Measurements from ENCODE around the gene EFNA5. TPM values are rescaled to one million over a fixed set of nuclear protein-coding genes. Genes with fewer than 3 reads are reported as not detected.
"Not testable (repeated sequence)": the region's sequence is repeated elsewhere in the genome, so short reads cannot be mapped to it uniquely, and the experiment has no call there.

EFNA5 gene
- total RNA-seq, 2 donors from 2014 or later, result not detected

- ATAC-seq, result no peak
- Mint-ChIP-seq H3K36me3 (no peaks in the 10 kb centered on the region), H3K27ac (no peak overlapping the region), H3K9me3 (no peaks in the 10 kb centered on the region)
- DNase-seq (ENCODE audit: low spot score in 2 of 2), result no peak
Observed at GRCh38 chr5:107466233-107466769, 204.4 kb downstream of the EFNA5 start.

DNA sequence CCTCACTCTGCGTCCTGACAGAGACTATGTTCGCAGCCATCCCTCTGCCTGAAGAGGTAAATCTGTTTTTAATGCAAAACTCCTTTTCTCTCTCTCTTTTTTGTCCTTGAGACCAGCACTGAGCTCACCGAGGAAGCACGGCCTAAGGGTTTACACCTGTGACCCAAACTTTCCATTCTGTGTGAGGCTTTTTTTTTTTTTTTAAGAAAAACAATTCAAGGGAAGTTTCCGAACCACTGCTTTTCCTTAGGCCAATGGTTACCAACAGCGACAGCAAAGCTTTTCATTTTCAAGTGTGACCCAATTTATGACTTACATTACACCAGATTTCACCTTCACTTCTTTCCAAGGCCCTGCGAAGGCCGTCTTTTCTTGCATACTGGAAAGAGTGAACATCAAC lies 205.9 kb downstream of the EFNA5 start:
- Mint-ChIP-seq H3K27ac (peak overlapping the region in 1 of 2 donors; percentile 57), H3K36me3 (no peaks in the 10 kb centered on the region), H3K9me3 (no peaks in the 10 kb centered on the region)
- DNase-seq (ENCODE audit: low spot score in 2 of 2) (no peak), ATAC-seq (peak; percentile 16 to 48)

- H3K9me3 Mint-ChIP-seq, result no peaks in the 10 kb centered on the region
- DNase-seq (ENCODE audit: low spot score in 2 of 2), result no peak
- H3K27ac Mint-ChIP-seq, result no peak overlapping the region
- ATAC-seq, result no peak
- no peaks in the 10 kb centered on the region for H3K36me3 Mint-ChIP-seq
Observed at GRCh38 chr5:107464416-107464815, 206.3 kb downstream of the EFNA5 start.

DNA sequence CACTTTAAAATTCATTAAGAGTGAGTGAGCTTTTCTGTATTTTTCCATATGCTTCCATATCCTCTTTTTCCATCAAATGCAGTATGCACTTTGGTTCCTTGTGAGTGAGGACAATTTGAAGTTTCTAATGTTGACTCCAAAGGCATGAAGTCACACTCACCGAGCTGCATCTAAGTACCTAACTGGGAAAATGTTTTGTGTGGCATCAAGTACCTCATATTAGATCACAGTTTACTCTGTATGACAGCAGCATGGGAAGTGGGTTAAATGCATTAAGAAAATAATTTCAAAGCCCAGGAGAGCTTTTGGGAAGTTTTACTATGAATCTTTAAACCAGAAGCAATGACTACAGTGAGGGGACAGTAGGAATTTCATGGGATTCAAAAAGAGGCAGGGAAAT lies 207.0 kb downstream of the EFNA5 start:
- Mint-ChIP-seq H3K27ac (no peak overlapping the region), H3K36me3 (no peaks in the 10 kb centered on the region), H3K9me3 (no peaks in the 10 kb centered on the region)
- DNase-seq (ENCODE audit: low spot score in 2 of 2) (no peak), ATAC-seq (no peak)

DNA sequence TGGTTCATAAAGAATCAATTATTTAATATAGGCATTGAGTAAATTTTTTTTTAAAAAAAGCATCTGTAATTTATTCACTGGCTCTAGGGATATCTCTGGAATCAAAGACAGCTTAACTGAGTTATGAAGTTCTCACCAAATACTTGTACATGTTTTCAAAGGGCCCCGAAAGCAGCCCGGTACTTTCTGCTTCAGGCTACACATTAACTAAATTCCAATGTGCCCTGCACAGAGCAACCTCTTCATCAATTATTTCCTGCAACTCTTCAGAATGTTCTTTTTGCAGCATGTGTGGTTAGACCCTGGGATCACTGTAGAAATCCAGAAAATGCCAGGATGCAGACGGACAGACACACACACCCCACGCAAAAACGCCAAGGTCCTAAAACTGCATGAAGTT lies 209.0 kb downstream of the EFNA5 start:
- Mint-ChIP-seq H3K36me3 (no peaks in the 10 kb centered on the region), H3K9me3 (no peaks in the 10 kb centered on the region), H3K27ac (no peak overlapping the region)
- ATAC-seq (no peak), DNase-seq (ENCODE audit: low spot score in 2 of 2) (no peak)

GRCh38 chr5:107460789-107461188 lies 209.9 kb downstream of the EFNA5 start:
- ATAC-seq, result no peak
- no peaks in the 10 kb centered on the region for H3K9me3 Mint-ChIP-seq
- no peak for DNase-seq (ENCODE audit: low spot score in 2 of 2)
- no peak overlapping the region for H3K27ac Mint-ChIP-seq
- H3K36me3 Mint-ChIP-seq, result no peaks in the 10 kb centered on the region

GRCh38 chr5:107459605-107460004 lies 211.1 kb downstream of the EFNA5 start:
- Mint-ChIP-seq H3K27ac (no peak overlapping the region), H3K36me3 (no peaks in the 10 kb centered on the region), H3K9me3 (no peaks in the 10 kb centered on the region)
- no peak for DNase-seq (ENCODE audit: low spot score in 2 of 2)
- no peak for ATAC-seq

DNA sequence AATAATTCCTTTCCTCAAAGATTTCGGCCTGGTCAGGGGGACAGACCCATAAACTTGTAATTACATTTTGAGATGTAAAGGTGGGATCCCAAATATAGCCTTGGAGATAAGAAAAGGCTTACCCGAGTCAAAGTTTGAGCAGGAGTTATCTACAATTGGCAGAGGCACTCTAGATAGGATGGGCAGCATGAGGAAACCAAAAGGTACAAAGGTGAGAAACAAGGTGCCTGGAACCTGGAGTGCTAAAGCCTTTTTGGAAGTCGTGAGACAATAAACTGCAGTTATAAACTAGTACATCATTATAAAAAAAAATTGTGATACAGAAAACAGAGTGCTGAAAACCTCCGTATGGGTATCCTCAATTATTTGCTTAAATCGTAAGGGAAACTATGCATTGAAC lies 212.4 kb downstream of the EFNA5 start:
- no peak for DNase-seq (ENCODE audit: low spot score in 2 of 2)
- no peak for ATAC-seq
- Mint-ChIP-seq H3K36me3 (no peaks in the 10 kb centered on the region), H3K9me3 (no peaks in the 10 kb centered on the region), H3K27ac (no peak overlapping the region)

DNA sequence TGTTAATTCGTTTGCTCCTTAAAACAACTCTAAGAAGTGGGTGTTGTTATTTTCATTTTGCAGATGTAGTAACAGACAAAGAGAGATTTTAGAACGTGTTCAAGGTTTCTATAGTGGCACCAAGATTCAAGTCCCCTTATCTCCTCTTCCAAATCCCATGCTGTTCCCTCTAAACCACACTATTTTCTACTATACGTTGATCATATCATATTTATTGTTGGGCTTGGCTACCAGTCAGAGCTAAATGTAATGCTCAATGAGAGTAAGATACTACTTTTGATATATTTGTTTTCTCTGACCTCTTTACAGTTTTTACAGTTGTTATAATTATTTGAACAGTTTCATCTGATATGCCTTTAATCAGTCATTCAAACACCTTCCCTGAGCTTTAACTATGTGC lies 212.9 kb downstream of the EFNA5 start:
- H3K36me3 Mint-ChIP-seq, result no peaks in the 10 kb centered on the region
- no peaks in the 10 kb centered on the region for H3K9me3 Mint-ChIP-seq
- DNase-seq (ENCODE audit: low spot score in 2 of 2) (no peak), ATAC-seq (no peak)
- no peak overlapping the region for H3K27ac Mint-ChIP-seq

GRCh38 chr5:107457138-107457537 lies 213.6 kb downstream of the EFNA5 start:
- DNase-seq (ENCODE audit: low spot score in 2 of 2), result no peak
- H3K27ac Mint-ChIP-seq, result no peak overlapping the region

DNA sequence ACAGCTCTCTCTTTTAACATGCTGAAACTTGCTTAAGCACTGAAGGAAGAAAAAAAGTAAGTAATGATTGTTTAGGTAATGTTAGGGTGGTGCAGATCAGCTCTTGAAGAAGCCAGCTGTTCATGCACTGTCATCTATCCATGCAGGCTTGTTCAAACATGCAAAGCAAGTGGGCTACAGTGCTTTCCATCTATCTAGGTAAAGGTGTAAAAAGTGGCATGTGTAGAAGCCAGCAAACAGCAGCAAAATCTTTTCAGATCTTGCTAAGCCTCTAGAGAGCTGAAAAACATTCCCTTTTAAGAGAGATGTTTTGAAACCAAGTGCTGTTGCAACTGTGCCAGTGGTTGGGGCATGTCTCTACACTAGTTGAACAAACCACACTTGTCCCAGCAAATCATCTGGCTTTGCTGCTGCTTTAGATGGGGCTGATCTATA lies 214.4 kb downstream of the EFNA5 start:
- ATAC-seq (no peak), DNase-seq (ENCODE audit: low spot score in 2 of 2) (no peak)
- peaks cover 0 to 4% of the 10 kb centered on the region in 2 donors for H3K9me3 Mint-ChIP-seq
- H3K36me3 Mint-ChIP-seq, result no peaks in the 10 kb centered on the region
- no peak overlapping the region for H3K27ac Mint-ChIP-seq

More at GRCh38 chr5:107457138-107457537, 213.6 kb downstream of the EFNA5 start:
- no peaks in the 10 kb centered on the region for H3K9me3 Mint-ChIP-seq
- H3K36me3 Mint-ChIP-seq, result no peaks in the 10 kb centered on the region
- ATAC-seq, result no peak

GRCh38 chr5:107455111-107455544 lies 215.6 kb downstream of the EFNA5 start:
- Mint-ChIP-seq H3K36me3 (no peaks in the 10 kb centered on the region), H3K9me3 (peaks cover 0 to 4% of the 10 kb centered on the region in 2 donors), H3K27ac (no peak overlapping the region)
- ATAC-seq, result no peak
- DNase-seq (ENCODE audit: low spot score in 2 of 2), result no peak

DNA sequence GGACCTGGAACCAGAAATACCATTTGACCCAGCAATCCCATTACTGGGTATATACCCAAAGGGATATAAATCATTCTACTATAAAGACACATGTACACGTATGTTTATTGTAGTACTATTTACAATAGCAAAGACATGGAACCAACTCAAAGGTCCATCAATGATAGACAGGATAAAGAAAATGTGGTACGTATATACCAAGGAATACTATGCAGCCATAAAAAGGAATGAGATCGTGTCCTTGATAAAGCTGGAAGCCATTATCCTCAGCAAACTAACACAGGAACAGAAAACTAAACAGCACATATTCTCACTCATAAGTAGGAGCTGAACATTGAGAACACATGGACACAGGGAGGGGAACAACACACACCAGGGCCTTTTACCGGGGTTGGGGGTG lies 218.9 kb downstream of the EFNA5 start:
- not testable (repeated sequence) for H3K27ac Mint-ChIP-seq; H3K36me3 Mint-ChIP-seq; ATAC-seq; H3K9me3 Mint-ChIP-seq; DNase-seq (ENCODE audit: low spot score in 2 of 2)

DNA sequence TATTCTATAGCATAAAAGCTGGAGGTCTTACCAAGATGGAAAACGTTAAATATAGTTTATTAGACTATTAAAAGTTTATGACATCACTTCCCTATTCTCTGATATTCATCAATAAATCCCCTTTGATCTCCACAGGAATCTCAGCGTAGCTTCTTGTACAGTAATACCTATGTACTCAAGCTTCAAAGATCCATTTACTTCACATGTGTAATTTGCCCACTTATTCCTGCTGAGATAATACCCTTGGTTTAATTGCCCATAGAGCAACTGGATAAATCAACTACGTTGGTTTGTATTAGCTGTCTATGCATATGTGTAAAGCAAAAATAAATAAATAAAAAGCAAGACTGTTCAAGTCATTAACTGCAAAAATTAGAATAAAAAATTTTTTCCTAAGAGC lies 219.7 kb downstream of the EFNA5 start:
- DNase-seq (ENCODE audit: low spot score in 2 of 2) (no peak), ATAC-seq (no peak)
- Mint-ChIP-seq H3K36me3 (no peaks in the 10 kb centered on the region), H3K9me3 (peaks cover 0 to 8% of the 10 kb centered on the region in 2 donors), H3K27ac (no peak overlapping the region)

- peaks cover 0 to 8% of the 10 kb centered on the region in 2 donors for H3K9me3 Mint-ChIP-seq
- no peak overlapping the region for H3K27ac Mint-ChIP-seq
- DNase-seq (ENCODE audit: low spot score in 2 of 2) (no peak), ATAC-seq (no peak)
- H3K36me3 Mint-ChIP-seq, result no peaks in the 10 kb centered on the region
Observed at GRCh38 chr5:107450531-107450930, 220.2 kb downstream of the EFNA5 start.

DNA sequence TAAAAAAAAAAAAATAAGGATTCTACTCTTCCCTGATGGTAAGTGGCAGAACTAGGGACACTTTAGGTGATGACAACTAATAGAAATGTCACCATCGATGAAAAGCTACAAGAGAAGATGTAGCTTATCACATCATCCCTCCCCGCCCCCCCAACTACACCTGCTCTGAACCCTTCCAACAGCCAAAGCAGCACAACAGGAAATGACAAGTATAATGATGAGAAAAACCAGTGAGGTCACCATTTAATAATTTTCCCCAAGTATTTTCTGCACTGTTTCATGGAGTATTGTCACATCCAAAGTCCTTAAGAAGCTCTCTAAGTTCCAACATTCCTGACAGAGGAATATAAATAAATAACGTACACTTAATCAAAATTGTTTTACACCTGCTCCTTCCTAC lies 221.4 kb downstream of the EFNA5 start:
- no peak for DNase-seq (ENCODE audit: low spot score in 2 of 2)
- Mint-ChIP-seq H3K9me3 (peaks cover 0 to 8% of the 10 kb centered on the region in 2 donors), H3K36me3 (no peaks in the 10 kb centered on the region), H3K27ac (no peak overlapping the region)
- no peak for ATAC-seq

- ATAC-seq (no peak), DNase-seq (ENCODE audit: low spot score in 2 of 2) (no peak)
- Mint-ChIP-seq H3K27ac (no peak overlapping the region), H3K9me3 (peaks cover 0 to 8% of the 10 kb centered on the region in 2 donors), H3K36me3 (no peaks in the 10 kb centered on the region)
Observed at GRCh38 chr5:107447587-107447986, 223.2 kb downstream of the EFNA5 start.

DNA sequence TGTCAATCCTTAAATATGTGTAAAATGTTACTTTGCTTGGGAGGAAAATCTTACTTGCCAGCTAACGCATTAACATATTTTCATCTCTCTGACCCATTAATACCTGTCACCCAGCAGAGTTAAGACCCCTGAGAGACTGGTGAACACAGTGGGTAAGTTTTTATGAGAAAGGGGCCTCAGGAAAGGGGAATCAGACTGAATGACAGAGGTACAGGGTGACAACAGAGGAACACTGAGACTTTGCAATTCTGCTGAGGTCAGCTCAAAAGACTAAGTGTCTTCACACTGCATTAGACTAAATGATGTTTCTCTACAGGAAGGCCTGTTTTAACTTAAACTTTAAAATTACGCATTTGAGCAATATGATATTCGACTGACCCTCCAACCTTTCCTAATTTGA lies 223.8 kb downstream of the EFNA5 start:
- no peak for ATAC-seq
- H3K36me3 Mint-ChIP-seq, result no peaks in the 10 kb centered on the region
- DNase-seq (ENCODE audit: low spot score in 2 of 2), result no peak
- H3K27ac Mint-ChIP-seq, result no peak overlapping the region
- peaks cover 0 to 8% of the 10 kb centered on the region in 2 donors for H3K9me3 Mint-ChIP-seq

DNA sequence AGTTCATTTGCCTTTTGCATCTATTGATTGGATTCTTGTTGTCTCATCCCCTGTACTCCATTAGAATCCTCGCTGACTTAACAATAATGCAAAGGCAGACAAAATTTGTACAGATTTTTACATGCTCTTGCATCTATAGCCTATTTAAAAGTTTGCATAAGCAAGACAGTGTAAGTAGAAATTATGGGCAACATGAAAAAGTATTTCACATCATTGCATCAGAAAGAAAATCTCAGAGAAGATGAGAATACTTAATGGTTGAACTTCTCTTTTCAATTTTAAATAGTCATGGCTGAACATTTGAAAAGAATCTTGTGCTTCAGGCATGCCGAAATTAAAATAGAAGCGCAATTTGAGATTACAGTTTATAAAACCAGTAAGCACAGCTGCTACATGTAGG lies 226.4 kb downstream of the EFNA5 start:
- H3K36me3 Mint-ChIP-seq, result peaks cover 0 to under 1% of the 10 kb centered on the region in 2 donors
- H3K9me3 Mint-ChIP-seq, result peaks cover 2 to 5% of the 10 kb centered on the region in 2 donors
- no peak overlapping the region for H3K27ac Mint-ChIP-seq
- ATAC-seq (no peak), DNase-seq (ENCODE audit: low spot score in 2 of 2) (no peak)
